HFFc6 (cell line): ENCODE measurements around the gene WAS. TPM values are rescaled to one million over a fixed set of nuclear protein-coding genes. Genes with fewer than 3 reads are reported as not detected.

Source experiments
- DNase-seq: peaks from one replicate; pipeline ENCODE4 v3.0.0-alpha.2; 2018
- H3K27ac Mint-ChIP-seq: 2 replicates; pipeline ENCODE4 v1.8.0; 2020; ENCODE audit warnings: mild to moderate bottlenecking, mixed read lengths
- H3K27me3 Mint-ChIP-seq: 2 replicates; pipeline ENCODE4 v1.8.0; 2021; ENCODE audit warnings: mild to moderate bottlenecking, moderate library complexity, mixed read lengths; ENCODE audit not compliant: insufficient read depth
- H3K36me3 Mint-ChIP-seq: 2 replicates; pipeline ENCODE4 v1.8.0; 2021; ENCODE audit warnings: low read depth, mixed read lengths
- H3K4me1 Mint-ChIP-seq: 2 replicates; pipeline ENCODE4 v1.8.0; 2020; ENCODE audit warnings: low read depth, mixed read lengths
- H3K4me3 Mint-ChIP-seq: 2 replicates; pipeline ENCODE4 v1.8.0; 2020; ENCODE audit warnings: mild to moderate bottlenecking, moderate library complexity, mixed read lengths
- H3K9me3 Mint-ChIP-seq: 2 replicates; pipeline ENCODE4 v1.8.0; 2020; ENCODE audit warnings: mild to moderate bottlenecking, mixed read lengths
- total RNA-seq, 6 experiments: library from RNA; stranded (reverse); fragmentation: NEBNext Ultra II Directional; extraction: Animal tissue kit (Norgen Biotek cat#: 25700); gene quantifications; 2 replicates in 1 of 6; 3 replicates in 5 of 6; pipeline ENCODE4 v1.2.3, GENCODE V29; 2021
- TF ChIP-seq, protein P1 (sequence below): fragments of 200-600 bp; sonication (generic); IDR thresholded peaks from 2 replicates; pipeline ENCODE4 v1.5.0; 2021; ENCODE audit warnings: antibody characterized with exemption, mild to moderate bottlenecking

WAS gene
- total RNA-seq, 6 experiments from 2014 or later = 0.69 TPM; not detected in 5

DNA sequence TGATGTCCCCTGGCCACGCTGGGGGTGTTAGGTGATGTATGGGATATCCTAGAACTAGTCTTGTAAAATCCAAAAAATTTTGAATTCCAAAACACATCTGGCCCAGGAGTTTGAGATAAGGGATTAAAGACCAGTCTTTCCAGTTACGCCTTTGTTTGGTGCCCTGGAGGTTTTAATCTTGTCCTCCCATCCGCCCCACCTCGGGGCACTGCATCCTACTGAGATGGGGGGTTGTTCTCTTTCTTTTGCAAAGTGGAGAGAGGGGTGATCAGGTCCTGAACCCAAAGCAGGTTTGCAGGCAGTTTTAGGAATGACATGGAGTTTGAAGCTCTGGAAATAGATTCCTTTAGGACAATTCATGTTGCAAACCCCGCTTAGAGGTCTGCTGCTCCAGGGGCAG lies 14.7 kb downstream of the WAS start:
- Mint-ChIP-seq H3K27me3 (no peaks in the 10 kb centered on the region; the same call in 1 of the 2 replicates), H3K27ac (no peak overlapping the region), H3K4me3 (peak overlapping the region; percentile 94; the same call in 1 of the 2 replicates), H3K9me3 (no peaks in the 10 kb centered on the region), H3K4me1 (peaks cover 33% of the 10 kb centered on the region), H3K36me3 (peaks cover 5% of the 10 kb centered on the region; the same call in 1 of the 2 replicates)
- no peak for DNase-seq
- TF ChIP-seq, protein P1, sequence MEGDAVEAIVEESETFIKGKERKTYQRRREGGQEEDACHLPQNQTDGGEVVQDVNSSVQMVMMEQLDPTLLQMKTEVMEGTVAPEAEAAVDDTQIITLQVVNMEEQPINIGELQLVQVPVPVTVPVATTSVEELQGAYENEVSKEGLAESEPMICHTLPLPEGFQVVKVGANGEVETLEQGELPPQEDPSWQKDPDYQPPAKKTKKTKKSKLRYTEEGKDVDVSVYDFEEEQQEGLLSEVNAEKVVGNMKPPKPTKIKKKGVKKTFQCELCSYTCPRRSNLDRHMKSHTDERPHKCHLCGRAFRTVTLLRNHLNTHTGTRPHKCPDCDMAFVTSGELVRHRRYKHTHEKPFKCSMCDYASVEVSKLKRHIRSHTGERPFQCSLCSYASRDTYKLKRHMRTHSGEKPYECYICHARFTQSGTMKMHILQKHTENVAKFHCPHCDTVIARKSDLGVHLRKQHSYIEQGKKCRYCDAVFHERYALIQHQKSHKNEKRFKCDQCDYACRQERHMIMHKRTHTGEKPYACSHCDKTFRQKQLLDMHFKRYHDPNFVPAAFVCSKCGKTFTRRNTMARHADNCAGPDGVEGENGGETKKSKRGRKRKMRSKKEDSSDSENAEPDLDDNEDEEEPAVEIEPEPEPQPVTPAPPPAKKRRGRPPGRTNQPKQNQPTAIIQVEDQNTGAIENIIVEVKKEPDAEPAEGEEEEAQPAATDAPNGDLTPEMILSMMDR = no peak

GRCh38 chrX:48700246-48700645 lies 16.6 kb downstream of the WAS start:
- Mint-ChIP-seq H3K27me3 (no peaks in the 10 kb centered on the region; the same call in 1 of the 2 replicates), H3K9me3 (no peaks in the 10 kb centered on the region), H3K36me3 (peaks cover 5% of the 10 kb centered on the region; the same call in 1 of the 2 replicates), H3K4me1 (peaks cover 39% of the 10 kb centered on the region), H3K27ac (no peak overlapping the region), H3K4me3 (no peak overlapping the region)
- DNase-seq = no peak
- TF ChIP-seq, protein P1 = no peak

DNA sequence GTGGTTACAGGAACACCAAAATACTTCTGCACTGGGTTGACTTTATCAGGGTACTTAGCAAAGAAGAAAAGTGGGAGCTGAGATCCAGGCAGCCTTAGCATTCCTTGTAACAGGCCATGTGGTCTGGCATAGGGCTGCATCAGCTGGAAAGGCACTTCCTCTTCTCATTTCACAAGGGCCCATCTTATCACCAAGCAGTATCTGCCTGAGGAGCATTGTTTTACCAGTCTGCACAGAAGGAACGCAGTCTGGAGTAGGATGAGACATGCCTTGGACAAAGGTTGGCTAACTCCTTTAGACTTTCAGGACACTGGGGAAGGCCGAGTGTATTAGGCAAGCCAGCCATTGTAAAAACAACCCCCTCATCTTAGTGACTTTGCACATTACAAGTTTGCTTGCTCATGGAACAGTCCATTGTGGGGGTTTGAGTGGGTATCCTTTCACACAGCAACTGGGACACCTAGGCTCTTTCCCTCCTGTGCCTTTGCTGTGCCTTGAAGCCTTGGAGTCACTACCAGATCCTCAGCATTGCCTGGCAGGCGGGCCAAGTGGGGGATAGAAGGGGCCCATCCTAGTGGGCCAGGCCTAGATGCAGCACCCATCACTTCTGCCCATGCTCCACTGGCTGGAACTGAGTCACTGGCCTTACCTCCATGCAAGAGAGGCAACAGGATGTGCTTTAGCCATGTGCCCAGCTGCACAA lies 17.5 kb downstream of the WAS start:
- H3K4me3 Mint-ChIP-seq = no peak overlapping the region

GRCh38 chrX:48702032-48702431 lies 18.4 kb downstream of the WAS start:
- DNase-seq = no peak
- Mint-ChIP-seq H3K27me3 (no peaks in the 10 kb centered on the region; the same call in 1 of the 2 replicates), H3K36me3 (peaks cover 5% of the 10 kb centered on the region; the same call in 1 of the 2 replicates), H3K9me3 (no peaks in the 10 kb centered on the region), H3K4me1 (peaks cover 29% of the 10 kb centered on the region), H3K4me3 (no peak overlapping the region), H3K27ac (no peak overlapping the region)
- TF ChIP-seq, protein P1 = no peak

More for the DNA sequence above, 17.5 kb downstream of the WAS start:
- Mint-ChIP-seq H3K27ac (peak overlapping the region; percentile 42; the same call in 1 of the 2 replicates), H3K4me1 (peaks cover 31% of the 10 kb centered on the region), H3K36me3 (peaks cover 5% of the 10 kb centered on the region; the same call in 1 of the 2 replicates), H3K9me3 (no peaks in the 10 kb centered on the region), H3K27me3 (no peaks in the 10 kb centered on the region; the same call in 1 of the 2 replicates)
- no peak for DNase-seq
- TF ChIP-seq, protein P1 = no peak

DNA sequence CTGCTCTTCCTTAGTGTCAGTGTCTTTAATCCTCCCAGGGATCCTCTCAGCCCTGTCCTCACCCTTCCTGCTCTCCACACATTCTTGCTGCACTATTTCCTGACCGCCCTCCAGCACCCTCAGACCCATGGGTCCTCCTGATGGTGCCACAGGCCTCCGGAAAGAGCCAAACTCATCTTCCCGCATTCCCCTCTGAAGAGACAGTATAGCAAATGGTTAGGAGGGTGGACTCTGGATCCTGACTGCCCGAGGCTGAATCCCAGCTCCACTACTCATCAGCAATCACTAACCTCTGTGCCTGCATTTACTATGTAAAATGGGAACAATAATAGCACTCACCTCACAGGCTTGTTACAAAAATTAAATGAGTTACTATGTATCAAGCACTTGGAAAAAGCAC lies 19.1 kb downstream of the WAS start:
- H3K36me3 Mint-ChIP-seq = no peaks in the 10 kb centered on the region; the same call in 1 of the 2 replicates
- TF ChIP-seq, protein P1 = no peak
- H3K27me3 Mint-ChIP-seq = no peaks in the 10 kb centered on the region; the same call in 1 of the 2 replicates
- H3K27ac Mint-ChIP-seq = peak overlapping the region; percentile 62
- no peak overlapping the region for H3K4me3 Mint-ChIP-seq
- no peak for DNase-seq
- peaks cover 22% of the 10 kb centered on the region for H3K4me1 Mint-ChIP-seq
- no peaks in the 10 kb centered on the region for H3K9me3 Mint-ChIP-seq
